ENCODE results near the gene PLPPR1.
A peak's percentile ranks its signal among the peaks of the same experiment; 100 is the strongest.

The PLPPR1 gene

DNA sequence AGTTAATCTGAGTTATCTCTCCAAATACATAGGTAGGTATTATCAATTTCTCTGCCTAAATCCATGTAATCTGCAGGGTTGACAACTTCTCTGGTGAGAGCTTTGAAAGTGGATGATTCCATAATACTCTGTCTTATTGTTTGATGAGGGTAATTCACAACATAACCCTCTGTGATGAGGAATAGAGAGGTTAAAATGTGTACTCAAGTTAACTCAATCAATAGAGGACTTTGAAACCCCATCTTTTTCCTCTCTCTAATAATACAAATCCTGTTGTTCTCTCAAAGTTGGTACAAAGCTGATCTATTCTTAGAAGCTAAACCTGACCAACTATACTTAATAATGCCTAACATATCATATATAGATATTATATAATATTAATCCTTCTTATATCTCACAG lies 100.1 kb downstream of the PLPPR1 start:
- no peak for DNase-seq

DNA sequence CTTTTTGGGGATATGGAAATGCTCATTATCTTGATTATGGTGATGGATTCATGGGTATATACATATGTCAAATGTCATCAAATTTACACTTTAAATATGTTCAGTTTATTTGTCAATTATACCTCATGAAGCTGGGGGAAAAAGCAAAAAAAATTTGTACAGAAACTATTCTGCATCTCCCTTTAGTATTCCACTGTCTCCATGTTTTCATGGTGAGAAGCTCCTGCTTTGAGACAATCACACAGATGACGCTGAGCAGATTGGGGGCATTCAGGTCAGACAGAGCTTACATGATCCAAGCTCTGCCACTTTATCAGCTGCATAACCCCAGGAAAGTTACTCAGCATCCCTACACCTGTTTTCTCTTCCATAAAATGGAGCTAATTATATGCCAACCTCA lies 101.5 kb downstream of the PLPPR1 start:
- DNase-seq = no peak

DNA sequence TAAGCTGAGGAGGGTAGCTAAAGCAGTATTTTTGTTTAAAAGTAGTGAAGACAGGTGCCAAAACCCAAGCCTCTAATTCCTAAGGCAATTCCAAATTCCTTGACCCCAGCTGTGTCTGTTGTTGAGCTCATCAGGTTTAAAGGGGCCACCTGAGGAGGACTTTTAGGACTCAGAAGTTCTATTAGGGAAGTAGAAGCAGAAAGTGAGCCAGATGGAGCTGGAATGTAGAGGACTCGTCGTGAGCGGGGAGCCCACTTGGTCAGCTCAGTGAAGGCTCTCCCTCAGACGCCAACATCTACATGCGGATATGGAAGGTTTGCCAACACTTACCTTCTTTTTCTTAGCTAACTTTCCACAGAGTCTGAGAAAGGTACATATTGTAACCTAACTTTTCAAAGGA lies 102.8 kb downstream of the PLPPR1 start:
- DNase-seq = no peak

DNA sequence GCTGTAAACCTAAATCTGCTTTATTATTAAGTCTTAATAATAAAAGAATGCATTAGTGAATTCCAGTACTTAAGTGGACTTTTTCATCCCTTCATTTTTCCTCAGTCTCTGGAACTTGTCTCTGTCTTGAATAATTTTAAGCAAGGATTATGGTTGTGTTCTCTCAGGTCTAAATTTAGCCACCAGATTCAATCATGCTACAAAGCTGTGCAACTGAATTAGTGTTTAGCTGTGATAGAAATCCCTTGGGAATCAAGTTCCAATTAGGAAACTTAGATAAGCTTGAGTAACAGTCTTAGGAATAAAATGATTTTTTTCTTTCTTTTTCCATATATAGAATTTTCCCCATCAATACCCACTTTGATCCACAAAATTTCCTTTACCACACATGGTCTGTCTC lies 104.3 kb downstream of the PLPPR1 start:
- DNase-seq = no peak

DNA sequence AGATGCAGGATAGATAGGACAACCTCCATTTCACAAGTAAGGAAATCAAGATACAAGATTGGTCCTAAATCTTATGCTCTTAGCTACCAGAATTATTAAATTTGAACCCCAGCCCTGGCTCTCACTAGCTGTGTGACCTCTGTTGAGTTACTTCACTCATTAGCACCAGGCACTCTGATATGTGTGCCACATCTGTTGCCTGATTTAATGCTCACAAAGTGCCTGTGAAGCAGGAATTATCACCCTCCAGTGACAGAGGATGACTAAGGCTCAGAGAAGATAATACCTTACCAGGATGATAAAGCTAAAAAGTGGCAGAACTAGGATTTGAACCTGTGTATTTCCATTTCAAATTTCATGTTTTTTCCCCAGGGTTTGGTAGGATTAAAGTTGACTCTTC lies 110.0 kb downstream of the PLPPR1 start:
- DNase-seq = peak; percentile 67

DNA sequence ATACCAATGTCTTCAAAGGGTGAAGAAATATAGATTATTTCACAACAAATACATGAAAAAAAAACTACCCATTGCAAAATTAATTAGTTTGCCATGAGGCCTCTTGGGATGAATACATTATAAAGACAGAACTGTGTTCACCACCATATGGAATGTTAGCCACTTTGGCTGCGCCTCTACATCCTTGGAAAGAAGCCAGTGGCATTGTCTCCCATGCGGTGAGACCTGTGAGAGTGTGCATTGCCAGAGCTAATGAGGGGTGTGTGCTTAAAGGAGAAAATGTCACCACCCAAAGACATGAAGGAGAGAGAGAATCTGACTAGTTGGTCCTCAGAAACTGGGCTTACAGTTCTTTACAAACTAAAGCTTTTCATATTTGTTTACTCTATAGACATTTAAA lies 110.6 kb downstream of the PLPPR1 start:
- peak; percentile 95 for DNase-seq

DNA sequence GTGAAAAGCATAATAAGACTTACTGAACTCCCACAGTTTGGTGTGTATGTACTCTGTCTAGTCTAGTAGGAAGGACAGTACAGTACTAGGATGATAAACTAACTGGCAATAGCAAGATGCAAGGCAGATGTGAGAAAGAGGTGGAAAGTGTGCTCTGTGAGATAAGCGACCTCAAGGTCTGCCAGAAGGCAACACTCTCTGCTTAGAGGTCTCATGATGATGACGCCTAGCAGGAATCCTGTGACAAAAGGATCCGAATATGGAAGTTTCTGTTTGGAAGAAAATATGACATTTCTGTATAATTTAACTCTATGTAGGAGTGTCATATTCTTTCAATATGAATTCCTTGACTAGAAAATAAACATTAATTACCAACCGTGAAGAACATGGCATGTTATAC lies 112.2 kb downstream of the PLPPR1 start:
- DNase-seq = no peak

DNA sequence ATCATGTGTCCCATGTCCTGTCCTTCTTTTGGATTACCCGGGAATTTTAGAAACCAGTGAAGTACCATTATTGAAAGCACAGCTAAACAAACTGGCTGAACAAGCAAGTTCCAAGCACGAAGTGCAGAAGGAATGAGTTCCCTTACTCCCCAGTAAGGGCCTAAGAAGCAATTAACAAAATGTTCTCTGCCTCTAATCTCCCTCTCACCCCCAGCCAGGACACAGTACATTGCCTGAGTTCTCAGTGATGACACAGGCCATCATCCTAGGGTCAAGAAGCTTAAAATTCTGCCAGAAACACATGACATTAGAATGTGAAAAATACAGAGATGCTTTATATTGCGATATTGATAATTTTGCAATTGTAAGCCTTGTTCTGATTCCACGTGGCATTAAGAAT lies 118.0 kb downstream of the PLPPR1 start:
- no peak for DNase-seq

DNA sequence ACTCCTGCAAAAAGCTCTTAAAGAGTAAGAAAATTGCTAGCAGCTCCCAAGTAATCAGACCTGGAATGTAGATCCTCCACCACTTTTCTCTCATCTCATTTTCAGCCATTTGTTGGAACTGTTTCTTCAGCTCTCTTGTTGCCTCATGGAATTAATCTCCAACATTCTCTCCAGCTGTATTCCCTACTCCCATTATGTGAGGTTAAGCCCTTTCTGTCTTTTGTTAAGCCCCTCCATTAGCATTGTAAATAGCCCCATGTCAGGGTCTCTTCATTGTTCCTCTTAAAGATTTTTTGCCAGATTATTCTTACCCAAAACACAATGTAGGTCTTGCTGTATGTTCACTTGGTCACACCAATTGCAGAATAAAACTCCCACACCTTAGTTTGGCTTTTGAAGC lies 119.8 kb downstream of the PLPPR1 start:
- no peak for DNase-seq

DNA sequence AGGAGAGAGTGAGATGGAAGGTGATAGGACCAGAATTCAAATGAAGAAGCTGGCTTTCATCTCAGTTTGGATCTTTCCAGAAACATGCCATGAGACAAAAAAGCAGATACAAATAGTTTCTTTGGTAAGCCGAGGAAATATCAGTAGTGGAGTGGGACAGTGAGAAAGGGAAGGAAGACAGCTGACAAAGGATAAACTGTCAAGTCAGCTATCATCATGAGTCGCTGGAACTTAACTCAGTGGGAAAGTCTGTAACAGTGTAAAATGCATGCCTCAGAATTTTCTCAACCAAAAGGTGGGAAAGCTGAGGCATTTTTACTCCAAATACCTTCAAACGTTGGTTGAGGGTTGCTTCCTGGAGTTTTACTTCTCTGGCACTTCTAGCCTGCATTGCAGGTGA lies 129.8 kb downstream of the PLPPR1 start:
- no peak for DNase-seq

DNA sequence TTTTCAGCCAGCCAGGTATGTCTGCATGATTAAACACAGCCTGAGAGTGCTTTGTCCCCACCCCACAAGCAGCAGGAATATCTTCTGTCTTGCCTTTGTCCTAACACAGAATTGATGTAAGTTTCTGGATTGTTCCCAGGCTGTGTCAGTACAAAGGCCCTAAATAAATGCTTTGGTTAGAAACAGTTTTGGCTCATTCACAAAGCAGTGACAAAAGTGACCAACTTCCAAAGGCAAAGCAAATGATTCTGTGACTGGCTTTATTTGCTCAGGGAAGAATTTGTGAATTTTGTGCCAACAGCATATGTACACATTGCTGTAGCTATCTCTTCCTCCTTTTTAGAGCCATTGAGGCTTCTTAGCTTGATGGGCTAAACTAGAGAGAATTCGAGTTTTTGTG lies 133.7 kb downstream of the PLPPR1 start:
- no peak for DNase-seq

DNA sequence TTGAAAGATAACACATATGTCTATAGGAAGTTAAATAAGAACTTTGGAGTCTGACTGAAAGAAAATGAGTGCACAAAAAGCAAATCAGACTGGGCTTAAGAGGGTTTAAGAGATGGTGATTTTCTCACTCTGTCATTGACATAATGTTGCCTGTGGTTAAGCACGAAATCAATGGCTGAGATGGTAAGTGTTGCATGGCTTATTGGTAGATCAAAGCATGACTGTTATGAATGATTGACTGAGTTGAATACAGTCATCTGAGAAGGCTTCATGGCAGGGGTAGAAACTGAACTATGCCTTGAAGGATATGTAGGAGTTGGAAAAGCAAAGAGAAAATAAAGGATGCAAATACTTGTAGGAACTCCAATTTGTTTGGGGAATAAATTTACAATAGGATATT lies 136.6 kb downstream of the PLPPR1 start:
- no peak for DNase-seq

DNA sequence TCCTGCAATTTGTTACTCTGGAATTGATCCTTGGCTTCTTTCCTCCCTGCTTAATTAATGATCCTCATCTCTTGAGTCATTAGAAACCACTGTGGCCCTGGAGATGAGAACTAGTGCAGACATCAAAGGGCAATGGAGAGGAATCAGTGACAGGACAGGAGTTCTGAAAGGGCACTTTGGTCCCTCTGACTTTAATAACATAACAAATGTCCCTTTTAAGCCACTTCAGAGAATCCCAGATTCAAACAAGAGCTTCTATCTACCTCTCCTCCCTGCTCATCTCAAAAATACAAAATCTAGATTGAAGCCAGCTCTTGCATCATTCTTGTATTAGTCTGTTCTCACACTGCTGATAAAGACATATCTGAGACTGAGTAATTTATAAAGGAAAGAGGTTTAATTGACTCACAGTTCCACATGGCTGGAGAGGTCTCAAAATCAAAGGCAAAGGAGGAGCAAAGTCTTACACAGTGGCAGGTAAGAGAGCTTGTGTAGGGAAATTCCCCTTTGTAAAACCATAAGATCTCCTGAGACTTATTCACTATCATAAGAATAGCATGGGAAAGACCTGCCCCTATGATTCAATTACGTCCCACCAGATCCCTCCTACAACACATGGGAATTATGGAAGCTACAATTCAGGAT lies 139.1 kb downstream of the PLPPR1 start:
- no peak for DNase-seq

DNA sequence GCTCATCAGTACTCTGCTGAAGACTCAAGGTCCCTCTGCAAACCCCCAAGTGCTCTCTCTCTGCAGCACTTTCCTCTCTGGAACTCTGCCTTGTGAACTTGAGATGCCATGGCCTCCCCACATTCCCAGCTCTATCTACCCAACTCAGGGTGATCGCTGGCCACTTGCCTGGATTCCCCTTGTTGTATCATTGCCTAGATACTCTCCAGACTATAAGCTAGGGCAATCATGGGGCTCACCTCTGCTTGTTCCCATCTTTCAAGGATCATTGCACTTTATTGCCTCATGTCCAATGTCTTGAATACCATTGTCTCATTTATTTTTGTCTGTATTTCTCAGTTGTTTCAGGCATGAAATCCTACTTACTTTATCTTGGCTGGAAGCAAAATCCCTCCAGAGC lies 144.1 kb downstream of the PLPPR1 start:
- no peak for DNase-seq

DNA sequence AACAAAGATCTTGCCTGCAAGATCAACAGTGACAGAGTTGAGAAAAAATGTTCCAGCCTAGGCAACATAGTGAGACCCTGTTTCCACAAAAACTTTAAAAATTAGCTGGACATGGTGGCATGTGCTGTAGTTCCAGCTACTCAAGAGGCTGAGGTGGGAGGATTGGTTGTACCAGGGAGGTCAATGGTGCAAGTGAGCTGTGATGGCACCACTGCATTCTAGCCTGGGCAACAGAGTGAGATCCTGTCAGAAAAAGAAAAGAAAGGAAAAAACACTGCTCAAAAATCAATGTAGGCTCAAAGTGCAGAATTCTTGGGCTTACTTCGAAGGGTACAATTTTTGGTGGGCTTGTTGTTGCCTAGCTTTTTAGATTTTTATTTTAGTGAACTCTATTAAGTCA lies 145.4 kb downstream of the PLPPR1 start:
- DNase-seq = no peak

DNA sequence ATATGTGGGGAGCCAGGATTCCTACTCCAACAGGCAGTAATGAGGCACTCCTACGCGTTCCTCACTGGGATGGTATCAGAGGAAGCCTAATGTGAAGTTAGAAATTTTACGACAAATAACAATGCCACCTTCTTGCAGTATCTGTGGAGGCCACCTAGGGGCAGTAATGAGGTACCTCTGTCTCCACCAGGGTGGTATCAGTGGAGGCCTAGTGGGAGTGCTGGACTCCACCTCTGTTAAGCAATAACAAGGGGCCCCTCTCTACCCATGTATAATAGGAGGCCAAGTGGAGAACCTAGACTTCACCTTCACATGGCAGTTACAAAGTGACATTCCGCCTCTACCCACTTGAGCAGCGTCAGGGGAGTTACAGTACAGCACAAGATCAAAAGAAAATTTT lies 147.9 kb downstream of the PLPPR1 start:
- no peak for DNase-seq

DNA sequence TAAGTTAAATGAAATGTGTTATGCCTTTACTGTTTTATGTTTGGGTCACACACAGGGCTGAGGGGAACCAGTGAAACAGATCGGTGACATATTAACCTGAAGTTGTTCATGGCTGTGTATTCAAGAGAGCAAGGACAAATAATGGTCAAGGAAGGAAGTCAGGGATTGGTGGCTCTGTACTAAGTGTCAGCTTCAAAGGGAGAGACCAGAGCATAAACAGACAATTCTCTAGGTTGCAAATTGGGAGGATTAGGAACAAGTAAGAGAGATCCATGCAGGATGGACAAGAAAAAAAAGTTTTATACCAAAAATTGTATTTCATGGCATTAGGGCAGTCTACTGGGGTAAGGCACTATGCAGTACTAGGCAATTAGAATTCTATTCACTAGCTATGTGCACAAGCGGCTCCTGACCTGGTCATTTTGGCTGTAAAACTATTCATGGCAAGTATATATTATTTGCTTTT lies 156.3 kb downstream of the PLPPR1 start:
- DNase-seq = no peak

DNA sequence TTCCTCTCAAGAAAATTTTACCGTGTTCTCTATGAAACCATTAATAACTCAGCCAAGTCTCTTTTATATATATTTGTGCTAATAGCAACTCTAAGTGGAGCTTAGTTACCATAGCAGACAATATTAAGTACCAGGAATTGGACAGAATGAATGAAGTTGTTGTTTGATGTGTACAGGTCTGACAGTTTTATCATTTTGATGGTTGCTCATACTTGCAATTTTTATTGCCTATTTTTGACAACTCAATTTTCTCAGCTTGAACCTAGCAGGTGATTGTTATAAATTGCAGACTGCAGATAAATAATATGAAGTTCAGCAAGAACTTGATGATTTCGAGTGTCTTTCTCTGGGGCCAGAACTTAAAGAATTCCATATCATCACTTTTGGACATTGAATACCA lies 163.2 kb downstream of the PLPPR1 start:
- no peak for DNase-seq

DNA sequence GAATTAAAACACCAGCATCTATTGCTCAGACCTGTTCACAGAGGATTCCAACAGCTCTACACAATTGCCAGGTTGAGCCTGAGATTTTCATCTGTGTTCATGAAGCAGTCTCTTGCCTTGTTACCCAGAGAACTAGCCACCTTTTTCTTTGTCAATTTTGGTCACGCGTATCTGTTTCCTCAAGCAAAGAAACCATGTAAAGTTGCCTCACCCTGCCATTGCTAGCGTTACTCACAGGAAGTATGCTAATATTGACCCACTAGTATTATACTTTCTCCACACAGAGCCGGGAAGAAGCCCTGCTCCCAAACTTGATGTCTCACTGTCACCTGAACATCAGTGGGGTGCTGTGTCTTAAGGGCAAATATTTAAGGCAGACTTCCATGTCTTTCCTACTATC lies 168.5 kb downstream of the PLPPR1 start:
- DNase-seq = no peak

DNA sequence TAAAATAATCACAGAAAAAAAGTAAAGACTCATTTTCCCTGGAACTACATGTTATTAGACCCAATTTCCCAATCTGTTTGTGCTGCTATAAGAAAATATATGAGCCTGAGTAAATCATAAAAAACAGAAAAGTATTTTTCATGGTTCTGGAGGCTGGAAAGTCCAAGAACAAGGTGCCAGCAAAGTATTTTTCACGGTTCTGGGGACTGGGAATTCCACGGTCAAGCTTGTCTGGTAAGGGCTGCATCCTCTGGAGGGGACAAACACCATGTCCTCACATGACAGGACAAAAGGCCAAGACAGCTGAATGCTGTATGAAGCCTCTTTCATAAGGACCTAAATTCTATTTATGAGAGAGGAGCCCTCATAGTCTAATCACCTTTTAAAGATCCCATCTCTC lies 172.3 kb downstream of the PLPPR1 start:
- no peak for DNase-seq

DNA sequence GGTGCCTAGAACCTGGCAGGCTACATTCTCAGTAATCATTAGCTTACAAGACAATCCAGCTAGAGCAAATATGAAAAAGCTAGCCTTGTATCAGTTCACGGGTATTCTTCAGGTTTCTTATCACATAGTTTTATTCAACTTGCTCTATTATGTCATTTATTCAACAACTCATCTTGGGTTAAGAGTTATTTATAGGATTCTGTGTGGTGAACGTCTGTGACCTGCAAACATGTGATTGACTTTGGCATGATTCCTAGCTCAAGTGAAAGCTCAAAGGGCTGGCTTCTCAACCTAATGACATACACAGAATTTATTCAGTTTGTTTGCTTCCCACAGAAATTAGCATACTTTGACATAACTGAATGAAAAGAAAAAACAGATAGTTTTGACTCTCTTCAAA lies 173.1 kb downstream of the PLPPR1 start:
- DNase-seq = peak; percentile 40

DNA sequence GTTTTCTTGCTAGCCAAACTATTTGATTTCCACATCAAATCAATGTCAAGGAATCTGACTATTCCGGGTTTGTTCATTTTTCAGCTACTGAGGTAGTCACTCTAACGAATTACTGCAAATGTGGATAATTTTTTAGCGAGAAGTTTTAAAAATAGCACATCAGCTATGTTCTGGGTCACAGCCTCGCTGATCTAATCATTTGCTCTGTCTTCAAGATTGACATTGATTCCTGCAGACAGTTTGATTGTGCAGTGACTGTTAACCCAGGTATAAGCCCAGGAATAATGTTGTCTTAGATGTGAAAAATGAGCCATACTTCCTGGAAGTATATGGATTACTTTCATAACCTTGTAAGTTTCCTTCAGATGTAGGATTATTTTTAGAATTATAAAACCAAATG lies 181.1 kb downstream of the PLPPR1 start:
- DNase-seq = no peak

DNA sequence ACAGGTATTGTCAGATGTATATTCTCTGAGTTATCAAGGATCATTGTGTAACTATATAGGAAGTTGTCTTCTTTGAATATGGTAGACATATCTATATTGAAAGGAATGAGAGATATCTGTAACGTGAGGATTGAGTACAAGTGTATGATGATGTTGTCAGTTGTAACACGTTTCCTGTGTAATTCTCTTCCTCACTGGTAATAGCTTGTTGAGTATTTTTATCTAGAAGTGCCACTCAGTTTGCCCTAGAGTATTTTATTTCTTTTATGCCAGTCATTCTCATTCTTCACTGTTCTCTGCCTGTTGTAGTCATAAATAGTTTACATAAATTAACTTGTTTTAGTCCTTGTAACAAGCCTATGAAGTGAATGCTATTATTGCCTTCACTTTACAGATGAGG lies 184.1 kb downstream of the PLPPR1 start:
- no peak for DNase-seq

DNA sequence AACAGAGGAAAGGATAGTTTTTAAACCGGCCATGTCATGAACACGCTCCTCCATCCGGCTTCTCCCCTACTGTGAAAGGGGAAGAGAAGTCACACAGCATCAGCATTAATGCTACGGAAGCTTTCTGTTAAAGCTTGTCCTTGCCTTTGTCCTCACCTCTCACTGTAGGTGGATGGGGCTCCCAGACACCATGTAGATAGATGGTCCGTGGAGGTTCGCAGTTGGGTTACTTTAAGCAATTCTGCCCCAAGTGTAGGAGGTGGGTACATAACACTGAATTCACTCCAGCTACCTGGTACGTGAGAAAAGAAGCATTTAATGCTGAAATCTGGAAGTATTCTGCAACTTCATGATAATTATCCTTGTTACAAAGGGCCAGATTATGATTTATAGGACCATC lies 190.5 kb downstream of the PLPPR1 start:
- DNase-seq = no peak

DNA sequence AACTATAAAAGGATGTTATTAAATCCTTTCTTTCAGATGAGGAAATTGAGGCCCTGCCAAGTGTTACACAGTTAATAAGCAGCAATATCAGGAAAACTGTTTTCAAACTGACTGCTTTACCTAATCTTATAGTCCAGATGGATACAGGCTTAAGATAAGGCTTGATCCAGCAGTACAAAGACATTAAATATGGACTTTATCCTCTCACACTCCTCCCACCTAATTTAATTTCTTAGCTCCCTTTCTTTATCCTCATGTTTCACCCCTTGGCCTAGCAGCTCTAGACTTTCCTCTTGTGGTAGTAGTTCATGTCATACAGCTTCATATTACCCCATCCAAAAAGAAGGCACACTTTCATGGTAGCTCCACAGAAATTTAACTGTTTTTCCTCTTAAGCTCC lies 191.8 kb downstream of the PLPPR1 start:
- DNase-seq = no peak

DNA sequence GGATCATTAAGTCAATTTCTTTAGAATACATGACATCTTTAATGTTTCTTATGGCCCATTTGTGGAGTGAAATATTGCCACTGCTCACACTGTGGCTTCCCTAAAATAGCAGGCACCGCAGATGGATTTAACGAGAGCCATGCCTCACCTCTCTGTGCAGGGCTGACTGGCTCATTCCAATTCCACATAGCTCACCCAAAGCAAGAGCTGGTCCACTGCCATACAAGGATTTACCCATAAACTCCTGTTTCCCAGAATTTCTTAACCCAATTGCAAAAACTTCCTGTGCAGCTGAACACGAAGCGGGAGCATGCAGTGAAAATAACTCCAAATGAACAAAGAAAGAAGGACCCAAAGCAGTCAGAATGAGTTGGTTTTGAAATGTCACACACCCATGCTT lies 196.7 kb downstream of the PLPPR1 start:
- DNase-seq = no peak
